BLaER1 treated with 17β-estradiol and CSF1 and Interleukin-3, amounts not matched to agents 10 nM and 100 nM (cell line): ENCODE results near the gene PPFIBP2.

ENCODE experiments used
- H3K27ac ChIP-seq, 11 experiments: shearing (Covaris generic); formaldehyde crosslinking; 2 replicates each; pipeline ENCODE4 v1.8.1; 2022
- H3K27me3 ChIP-seq, 11 experiments: shearing (Covaris generic); formaldehyde crosslinking; 2 replicates each; pipeline ENCODE4 v1.8.1; 2022
- H3K36me3 ChIP-seq, 11 experiments: shearing (Covaris generic); formaldehyde crosslinking; 2 replicates each; pipeline ENCODE4 v1.8.1; 2022
- H3K4me1 ChIP-seq, 10 experiments: shearing (Covaris generic); formaldehyde crosslinking; 2 replicates each; pipeline ENCODE4 v1.8.1; 2022
- H3K4me2 ChIP-seq, 11 experiments: shearing (Covaris generic); formaldehyde crosslinking; 2 replicates each; pipeline ENCODE4 v1.8.1; 2022
- H3K4me3 ChIP-seq, 10 experiments: shearing (Covaris generic); formaldehyde crosslinking; 2 replicates each; pipeline ENCODE4 v1.8.1; 2022
- H3K9ac ChIP-seq, 11 experiments: shearing (Covaris generic); formaldehyde crosslinking; 2 replicates each; pipeline ENCODE4 v1.8.1; 2022
- H3K9me3 ChIP-seq, 11 experiments: shearing (Covaris generic); formaldehyde crosslinking; replicated peaks in 1 of 11; 2 replicates each; pipeline ENCODE4 v1.8.1; 2022
- H4K20me1 ChIP-seq, 11 experiments: shearing (Covaris generic); formaldehyde crosslinking; 2 replicates each; pipeline ENCODE4 v1.8.1; 2022
- Cebpa-rat ChIP-seq, 11 experiments: shearing (Covaris generic); IDR thresholded peaks; 2 replicates each; pipeline ENCODE4 v1.8.1; 2022

PPFIBP2 gene

DNA sequence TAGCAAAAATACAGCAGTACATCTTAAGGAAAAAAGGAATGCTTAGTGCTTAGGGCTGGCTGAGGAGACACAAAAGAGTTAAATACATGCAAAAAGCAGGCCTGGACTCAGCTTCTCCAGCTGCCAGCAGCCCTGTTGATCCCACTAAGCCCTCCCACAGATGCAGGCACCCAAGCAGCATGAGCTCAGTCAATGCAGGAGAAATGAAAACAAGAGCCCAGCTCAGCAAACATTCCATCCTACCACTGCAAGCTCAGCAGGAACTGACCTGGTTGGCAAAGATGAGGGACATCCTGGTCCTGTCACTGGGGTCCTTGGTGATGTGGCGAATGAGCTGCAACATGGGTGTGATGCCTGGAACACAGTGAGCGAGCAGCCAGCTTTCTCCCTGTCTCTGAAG is 153.7 kb downstream of the PPFIBP2 start:
- peaks cover 0 to 27% (median 0%) of the 10 kb centered on the region in 10 experiments; a peak in 6 of 20 replicates for H3K4me1 ChIP-seq
- no peaks in the 10 kb centered on the region for H4K20me1 ChIP-seq
- H3K4me2 ChIP-seq = no peak overlapping the region
- no peak for TF ChIP-seq Cebpa-rat (IDR thresholded peaks at IDR 0.05)
- no peak overlapping the region for H3K4me3 ChIP-seq
- no peak overlapping the region for H3K9ac ChIP-seq
- no peak overlapping the region for H3K27ac ChIP-seq
- no peaks in the 10 kb centered on the region for H3K27me3 ChIP-seq
- H3K9me3 ChIP-seq = no peaks in the 10 kb centered on the region
- H3K36me3 ChIP-seq = peaks cover 0 to 26% (median 0%) of the 10 kb centered on the region in 11 experiments; a peak in 5 of 22 replicates

DNA sequence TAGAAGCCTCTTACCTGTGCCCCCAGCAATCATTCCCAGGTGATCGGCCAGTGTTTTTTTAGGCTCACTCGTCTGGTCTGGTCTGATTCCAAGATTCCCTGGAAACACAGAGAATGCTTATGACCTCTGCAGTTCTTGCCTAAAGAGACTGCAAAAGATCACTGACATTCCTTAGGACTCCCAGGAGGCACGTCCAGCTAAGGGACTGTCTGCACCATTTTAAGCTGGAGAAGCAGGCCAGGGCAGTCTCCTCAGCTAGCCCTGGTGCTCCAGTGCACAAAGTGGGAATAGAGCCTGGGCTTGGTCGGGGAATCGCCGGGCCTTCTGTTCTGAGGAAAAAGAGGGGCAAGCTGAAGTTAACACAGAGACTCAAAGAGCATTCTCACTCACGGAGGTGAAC is 154.7 kb downstream of the PPFIBP2 start:
- Histone ChIP-seq H3K9me3 (peaks cover 0 to 6% (median under 1%) of the 10 kb centered on the region in 11 experiments; a peak in 9 of 22 replicates), H3K4me2 (no peak overlapping the region), H4K20me1 (no peaks in the 10 kb centered on the region), H3K9ac (no peak overlapping the region), H3K36me3 (peaks cover 0 to 26% (median 0%) of the 10 kb centered on the region in 11 experiments; a peak in 5 of 22 replicates), H3K4me3 (no peak overlapping the region), H3K27ac (no peak overlapping the region), H3K4me1 (peaks cover 0 to 32% (median 0%) of the 10 kb centered on the region in 10 experiments; a peak in 6 of 20 replicates), H3K27me3 (no peaks in the 10 kb centered on the region)
- TF ChIP-seq Cebpa-rat (IDR thresholded peaks at IDR 0.05) = no peak

DNA sequence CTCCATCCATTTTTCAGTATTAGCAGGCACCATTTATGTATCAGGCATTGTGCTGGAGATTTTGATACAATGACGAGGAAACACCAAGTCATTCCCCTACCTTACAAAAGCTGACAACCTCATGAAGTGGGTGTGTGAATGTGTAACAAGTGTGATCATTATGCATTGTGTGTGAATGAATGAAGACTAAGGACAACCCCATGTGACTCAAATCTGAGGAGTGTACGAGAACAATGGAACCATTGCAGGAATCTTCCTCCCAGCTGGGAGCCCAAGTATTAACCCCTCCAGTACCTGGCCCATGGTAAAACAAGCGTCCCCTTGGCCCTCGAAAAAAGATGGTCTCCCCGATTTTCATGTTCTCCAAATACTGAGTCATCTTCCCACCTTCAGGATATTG is 155.1 kb downstream of the PPFIBP2 start:
- TF ChIP-seq Cebpa-rat (IDR thresholded peaks at IDR 0.05) = no peak
- H3K4me3 ChIP-seq = no peak overlapping the region
- H3K9ac ChIP-seq = no peak overlapping the region
- peaks cover 0 to 26% (median 0%) of the 10 kb centered on the region in 11 experiments; a peak in 5 of 22 replicates for H3K36me3 ChIP-seq
- no peak overlapping the region for H3K4me2 ChIP-seq
- no peaks in the 10 kb centered on the region for H3K27me3 ChIP-seq
- H3K9me3 ChIP-seq = peaks cover 0 to 11% (median 5%) of the 10 kb centered on the region in 11 experiments; a peak in 11 of 22 replicates
- no peak overlapping the region for H3K27ac ChIP-seq
- no peaks in the 10 kb centered on the region for H4K20me1 ChIP-seq
- H3K4me1 ChIP-seq = peaks cover 0 to 32% (median 0%) of the 10 kb centered on the region in 10 experiments; a peak in 6 of 20 replicates

DNA sequence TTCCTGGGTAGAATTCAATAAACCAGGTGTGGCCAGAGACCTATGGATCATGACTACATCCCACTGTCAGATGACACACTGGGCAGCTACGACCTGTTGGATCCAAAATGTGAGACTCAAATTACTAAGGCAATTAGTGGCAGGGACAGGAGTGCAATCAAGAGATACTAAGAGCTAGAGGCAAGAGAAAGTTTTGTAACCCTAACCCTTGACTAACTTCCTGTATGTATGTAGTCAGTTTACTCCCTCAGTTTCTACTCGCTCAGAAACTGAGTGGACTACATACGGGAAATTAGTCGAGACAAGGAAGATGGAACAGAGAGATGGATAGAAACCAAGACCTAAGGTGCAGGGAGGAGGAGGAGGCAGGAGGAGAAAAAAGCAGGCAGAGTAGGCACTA is 156.8 kb downstream of the PPFIBP2 start:
- peaks cover 0 to 33% (median 0%) of the 10 kb centered on the region in 10 experiments; a peak in 6 of 20 replicates for H3K4me1 ChIP-seq
- peak overlapping the region in 3 of 11 experiments; percentile 23 to 69 (median 43); a peak in 6 of 22 replicates for H3K4me2 ChIP-seq
- 0 out of 22 replicates have a peak overlapping the region, but pooled peaks of 1 of the 11 experiments have one; percentile 0 for H3K9ac ChIP-seq
- H4K20me1 ChIP-seq = no peaks in the 10 kb centered on the region
- peaks cover 0 to 21% (median 0%) of the 10 kb centered on the region in 11 experiments; a peak in 4 of 22 replicates for H3K36me3 ChIP-seq
- no peak for TF ChIP-seq Cebpa-rat (IDR thresholded peaks at IDR 0.05)
- no peaks in the 10 kb centered on the region for H3K27me3 ChIP-seq
- H3K27ac ChIP-seq = peak overlapping the region in 2 of 11 experiments; percentile 6 to 12; a peak in 2 of 22 replicates
- peaks cover 0 to 25% (median 6%) of the 10 kb centered on the region in 11 experiments; a peak in 13 of 22 replicates for H3K9me3 ChIP-seq
- H3K4me3 ChIP-seq = no peak overlapping the region

DNA sequence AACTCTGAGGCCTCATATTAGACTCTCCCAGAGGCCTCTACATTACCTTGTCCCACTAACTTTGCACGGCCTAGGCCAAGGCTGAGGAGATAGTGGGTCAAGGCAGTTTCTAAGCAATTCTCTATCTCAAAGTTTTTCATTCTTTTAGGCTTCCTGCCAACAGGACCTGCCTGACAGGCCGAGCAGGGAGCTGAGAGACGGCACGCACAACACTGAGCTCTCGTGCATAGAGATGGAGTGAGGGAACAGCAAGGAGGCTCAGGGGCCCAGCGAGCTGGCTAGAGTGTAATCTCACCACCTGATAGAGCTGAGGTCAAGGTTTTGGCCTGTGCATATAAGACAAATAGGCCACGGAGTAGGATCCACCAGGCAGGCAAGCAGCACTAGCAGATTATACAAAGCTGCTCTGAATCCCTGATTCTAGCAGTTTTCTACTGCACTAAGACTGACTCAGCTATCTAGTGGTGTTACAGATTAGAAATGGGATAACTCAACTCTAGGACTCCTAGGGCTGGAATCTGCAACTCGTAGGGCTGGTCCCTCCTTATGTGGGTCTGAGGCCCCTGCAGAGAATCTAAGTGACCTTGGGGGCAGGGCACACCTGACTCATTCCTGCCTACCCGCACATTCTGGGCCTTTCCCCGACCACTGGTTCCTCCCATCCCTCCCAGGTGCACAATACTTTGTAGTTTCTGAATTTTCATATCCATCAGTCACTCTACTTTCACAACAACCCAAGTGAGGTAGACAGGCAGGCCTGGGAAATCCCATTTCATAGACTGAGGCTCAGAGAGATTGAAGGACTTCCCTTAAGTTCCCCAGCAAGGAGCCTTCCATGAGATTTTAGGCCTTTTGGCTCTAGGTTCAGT is 157.8 kb downstream of the PPFIBP2 start:
- no peaks in the 10 kb centered on the region for H4K20me1 ChIP-seq
- H3K9me3 ChIP-seq = peaks cover 0 to 34% (median 8%) of the 10 kb centered on the region in 11 experiments; a peak in 17 of 22 replicates
- no peak overlapping the region for H3K4me3 ChIP-seq
- H3K9ac ChIP-seq = 0 out of 22 replicates have a peak overlapping the region, but pooled peaks of 1 of the 11 experiments have one; percentile 0
- no peaks in the 10 kb centered on the region for H3K27me3 ChIP-seq
- peak overlapping the region in 2 of 11 experiments; percentile 7 to 9; a peak in 3 of 22 replicates for H3K27ac ChIP-seq
- peak overlapping the region in 3 of 11 experiments; percentile 23 to 69 (median 43); a peak in 6 of 22 replicates for H3K4me2 ChIP-seq
- peaks cover 0 to 13% (median 0%) of the 10 kb centered on the region in 11 experiments; a peak in 4 of 22 replicates for H3K36me3 ChIP-seq
- TF ChIP-seq Cebpa-rat (IDR thresholded peaks at IDR 0.05) = no peak
- H3K4me1 ChIP-seq = peaks cover 0 to 42% (median 0%) of the 10 kb centered on the region in 10 experiments; a peak in 7 of 20 replicates

DNA sequence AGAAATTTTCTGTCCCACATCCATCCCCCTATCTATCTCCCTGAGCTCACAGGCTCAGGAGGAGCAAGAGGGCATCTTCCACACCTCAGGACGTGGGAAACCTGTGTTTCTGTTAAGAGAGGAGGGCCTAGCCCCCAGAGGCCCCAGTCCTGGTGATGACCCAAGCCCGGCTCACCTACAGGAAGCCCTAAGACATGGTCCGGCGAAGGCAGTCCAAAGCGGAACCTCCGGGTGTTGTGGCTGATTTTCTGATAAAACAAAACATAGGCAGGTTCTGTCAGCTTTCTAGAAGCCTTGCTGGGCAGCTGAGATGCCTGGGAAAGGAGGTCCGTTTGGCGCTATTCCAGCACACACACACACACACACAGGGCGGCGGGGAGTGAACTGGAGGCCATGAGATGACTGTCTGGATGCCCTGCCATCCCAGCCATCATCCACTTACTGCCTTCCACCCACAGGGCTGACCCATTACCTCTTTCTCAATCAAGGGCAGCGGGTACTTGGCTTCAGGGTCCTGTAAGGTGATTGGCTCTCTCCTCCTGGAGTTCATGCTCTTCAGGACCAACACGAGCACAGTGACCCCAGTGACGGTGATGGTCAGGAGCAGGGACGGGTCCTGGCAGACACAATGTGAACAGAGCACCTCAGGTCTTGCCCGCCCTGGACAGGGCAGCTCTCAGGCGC is 158.6 kb downstream of the PPFIBP2 start:
- H3K4me2 ChIP-seq = peak overlapping the region in 3 of 11 experiments; percentile 23 to 69 (median 43); a peak in 4 of 22 replicates
- H3K4me1 ChIP-seq = peaks cover 0 to 46% (median 0%) of the 10 kb centered on the region in 10 experiments; a peak in 7 of 20 replicates
- H4K20me1 ChIP-seq = no peaks in the 10 kb centered on the region
- H3K4me3 ChIP-seq = no peak overlapping the region
- peaks cover 0 to 8% (median 0%) of the 10 kb centered on the region in 11 experiments; a peak in 1 of 22 replicates for H3K36me3 ChIP-seq
- TF ChIP-seq Cebpa-rat (IDR thresholded peaks at IDR 0.05) = no peak
- peaks cover 6 to 43% (median 16%) of the 10 kb centered on the region in 11 experiments; a peak in 19 of 22 replicates for H3K9me3 ChIP-seq
- H3K27me3 ChIP-seq = no peaks in the 10 kb centered on the region
- H3K27ac ChIP-seq = peak overlapping the region in 1 of 11 experiments; percentile 7; a peak in 1 of 22 replicates
- no peak overlapping the region for H3K9ac ChIP-seq

DNA sequence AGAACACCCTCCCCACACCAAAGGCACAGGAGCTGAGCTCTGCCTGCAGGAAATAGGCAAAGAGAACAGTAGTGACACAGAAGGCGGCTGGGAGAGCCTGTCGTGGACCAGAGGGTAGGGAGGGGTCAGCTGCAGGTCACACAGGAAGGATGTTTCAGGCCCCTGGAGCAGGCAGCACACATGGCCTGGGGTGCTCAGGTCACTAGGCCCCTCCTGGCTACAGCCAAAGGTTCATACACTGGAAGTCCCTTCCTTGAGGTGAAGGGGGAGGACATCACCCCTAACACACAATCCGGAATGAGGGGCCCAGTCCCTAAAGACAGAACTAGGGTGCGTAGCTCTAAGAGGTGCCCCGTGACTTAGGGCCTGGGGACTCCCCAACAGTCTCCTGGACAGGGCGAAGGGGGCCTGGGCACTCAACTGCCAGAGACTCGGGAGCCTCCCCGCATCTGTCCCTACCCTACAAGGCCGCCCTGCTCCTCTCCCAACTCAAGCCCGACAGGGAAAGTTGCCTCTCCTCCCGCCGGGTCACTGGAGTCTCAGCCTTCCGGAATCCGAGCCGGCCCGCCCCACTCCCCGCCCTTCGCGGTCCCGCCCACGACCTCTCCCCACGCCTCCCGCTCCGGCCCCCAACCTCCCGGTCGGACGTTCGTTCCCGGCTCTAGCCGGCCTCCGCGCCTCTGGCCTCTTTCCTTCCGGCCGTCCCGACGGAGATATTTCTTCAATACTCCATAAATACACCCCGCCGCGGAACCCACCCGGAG is 159.3 kb downstream of the PPFIBP2 start, which contains the start of gene CYB5R2:
TSS of gene CYB5R2 (minus strand) at position 541 of the 764 bp plus-strand sequence. CDS start 675 bp downstream, outside the sequence.
- H3K9ac ChIP-seq = no peak within 1 kb of the TSS
- H3K4me3 ChIP-seq = no peak within 1 kb of the TSS
- H3K36me3 ChIP-seq = peaks cover 0 to under 1% (median 0%) of the 10 kb centered on the region in 11 experiments; a peak in 1 of 22 replicates
- H3K27me3 ChIP-seq = no peaks in the 10 kb centered on the region
- H3K4me1 ChIP-seq = peaks cover 0 to 53% (median 0%) of the 10 kb centered on the region in 10 experiments; a peak in 7 of 20 replicates
- peak within 1 kb of the TSS in 2 of 11 experiments; percentile 43 to 69; a peak in 3 of 22 replicates for H3K4me2 ChIP-seq
- TF ChIP-seq Cebpa-rat (IDR thresholded peaks at IDR 0.05) = no peak
- 0 out of 22 replicates have a peak within 1 kb of the TSS, but pooled peaks of 1 of the 11 experiments have one; percentile 7 for H3K27ac ChIP-seq
- H4K20me1 ChIP-seq = no peaks in the 10 kb centered on the region
- peaks cover 6 to 50% (median 23%) of the 10 kb centered on the region in 11 experiments; a peak in 19 of 22 replicates for H3K9me3 ChIP-seq
